ENCODE results near the gene NDUFV3.

The NDUFV3 gene

DNA sequence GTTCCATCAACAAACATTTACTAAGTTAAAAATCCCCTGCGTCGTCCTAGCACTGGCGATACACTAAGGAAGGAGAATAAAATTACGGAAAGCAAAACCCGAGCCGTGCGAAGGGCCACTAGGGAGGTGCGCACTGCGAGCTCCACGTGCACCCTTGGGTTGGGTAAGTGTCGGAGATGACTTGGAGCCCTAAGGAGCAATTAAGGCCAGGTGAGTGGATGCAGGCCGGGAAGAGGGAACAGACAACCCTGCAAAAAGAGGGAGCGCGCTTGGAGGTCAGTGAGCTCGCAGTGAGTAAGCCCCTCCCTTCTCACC is 14.5 kb upstream of the NDUFV3 start:
- no peak for DNase-seq (ENCODE audit: low spot score)
- peak overlapping the region; percentile 63 to 88 for H3K27ac ChIP-seq
- TF ChIP-seq, protein P1, sequence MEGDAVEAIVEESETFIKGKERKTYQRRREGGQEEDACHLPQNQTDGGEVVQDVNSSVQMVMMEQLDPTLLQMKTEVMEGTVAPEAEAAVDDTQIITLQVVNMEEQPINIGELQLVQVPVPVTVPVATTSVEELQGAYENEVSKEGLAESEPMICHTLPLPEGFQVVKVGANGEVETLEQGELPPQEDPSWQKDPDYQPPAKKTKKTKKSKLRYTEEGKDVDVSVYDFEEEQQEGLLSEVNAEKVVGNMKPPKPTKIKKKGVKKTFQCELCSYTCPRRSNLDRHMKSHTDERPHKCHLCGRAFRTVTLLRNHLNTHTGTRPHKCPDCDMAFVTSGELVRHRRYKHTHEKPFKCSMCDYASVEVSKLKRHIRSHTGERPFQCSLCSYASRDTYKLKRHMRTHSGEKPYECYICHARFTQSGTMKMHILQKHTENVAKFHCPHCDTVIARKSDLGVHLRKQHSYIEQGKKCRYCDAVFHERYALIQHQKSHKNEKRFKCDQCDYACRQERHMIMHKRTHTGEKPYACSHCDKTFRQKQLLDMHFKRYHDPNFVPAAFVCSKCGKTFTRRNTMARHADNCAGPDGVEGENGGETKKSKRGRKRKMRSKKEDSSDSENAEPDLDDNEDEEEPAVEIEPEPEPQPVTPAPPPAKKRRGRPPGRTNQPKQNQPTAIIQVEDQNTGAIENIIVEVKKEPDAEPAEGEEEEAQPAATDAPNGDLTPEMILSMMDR (IDR thresholded peaks at IDR 0.05): no peak
- peak overlapping the region; percentile 98 for H3K4me3 ChIP-seq

GRCh38 chr21:42878993-42879787 is 13.9 kb upstream of the NDUFV3 start, which contains the start of gene WDR4:
WDR4 (minus strand) TSS chr21:42879539; CDS start chr21:42879495, 44 bp downstream.
- TF ChIP-seq, protein P1 (IDR thresholded peaks at IDR 0.05): no peak
- Histone ChIP-seq H3K4me3 (peak within 1 kb of the TSS; percentile 98), H3K27ac (peak within 1 kb of the TSS; percentile 63 to 88)
- peak; percentile 98 for DNase-seq (ENCODE audit: low spot score)

- Histone ChIP-seq H3K27ac (no peak overlapping the region), H3K4me3 (peak overlapping the region; percentile 98)
- DNase-seq (ENCODE audit: low spot score): no peak
- TF ChIP-seq, protein P1 (IDR thresholded peaks at IDR 0.05): no peak
Observed at GRCh38 chr21:42880352-42880751, 12.8 kb upstream of the NDUFV3 start.

DNA sequence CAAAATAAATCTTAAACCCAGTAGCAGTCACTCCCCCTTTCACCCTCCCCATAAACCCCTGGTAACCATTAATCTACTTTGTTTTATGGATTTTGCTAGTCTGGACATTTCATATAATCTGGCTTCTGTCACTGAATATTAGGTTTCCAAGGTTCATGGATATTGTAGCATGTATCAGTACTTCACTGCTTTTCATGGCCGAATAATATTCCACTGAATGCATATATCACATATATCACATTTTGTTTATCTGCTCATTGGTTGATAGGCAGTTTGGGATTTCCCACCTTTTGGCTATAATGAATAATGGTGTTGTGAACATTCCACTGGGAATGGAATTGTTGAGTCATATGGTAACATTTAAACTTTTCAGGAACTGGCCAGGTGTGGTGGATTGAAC is 9.2 kb upstream of the NDUFV3 start:
- H3K4me3 ChIP-seq: no peak overlapping the region
- TF ChIP-seq, protein P1 (IDR thresholded peaks at IDR 0.05): no peak
- DNase-seq (ENCODE audit: low spot score): no peak
- H3K27ac ChIP-seq: no peak overlapping the region

DNA sequence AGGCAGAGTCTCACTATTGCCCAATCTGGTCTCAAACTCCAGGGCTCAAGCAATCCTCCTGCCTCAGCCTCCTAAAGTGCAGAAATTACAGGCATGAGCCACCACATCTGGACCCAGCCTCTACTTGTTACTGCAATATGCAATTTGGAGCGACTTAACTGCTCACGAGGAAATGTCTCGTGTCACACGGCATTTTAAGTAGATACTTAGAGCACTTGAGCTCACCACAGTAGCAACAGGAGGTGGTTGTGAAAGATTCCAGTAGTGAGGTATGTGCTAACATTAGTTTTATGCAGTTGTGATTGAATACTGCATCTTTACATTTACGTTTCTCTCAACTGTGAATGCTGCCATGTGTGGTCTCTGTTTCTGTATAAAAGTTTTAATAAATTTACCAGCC is 5.8 kb upstream of the NDUFV3 start:
- Histone ChIP-seq H3K27ac (no peak overlapping the region), H3K4me3 (no peak overlapping the region)
- no peak for DNase-seq (ENCODE audit: low spot score)
- TF ChIP-seq, protein P1 (IDR thresholded peaks at IDR 0.05): no peak

GRCh38 chr21:42892582-42892930 is 553 bp upstream of the NDUFV3 start:
- Histone ChIP-seq H3K27ac (peak overlapping the region; percentile 95 to 97), H3K4me3 (peak overlapping the region; percentile 93)
- no peak for DNase-seq (ENCODE audit: low spot score)
- TF ChIP-seq, protein P1 (IDR thresholded peaks at IDR 0.05): no peak

DNA sequence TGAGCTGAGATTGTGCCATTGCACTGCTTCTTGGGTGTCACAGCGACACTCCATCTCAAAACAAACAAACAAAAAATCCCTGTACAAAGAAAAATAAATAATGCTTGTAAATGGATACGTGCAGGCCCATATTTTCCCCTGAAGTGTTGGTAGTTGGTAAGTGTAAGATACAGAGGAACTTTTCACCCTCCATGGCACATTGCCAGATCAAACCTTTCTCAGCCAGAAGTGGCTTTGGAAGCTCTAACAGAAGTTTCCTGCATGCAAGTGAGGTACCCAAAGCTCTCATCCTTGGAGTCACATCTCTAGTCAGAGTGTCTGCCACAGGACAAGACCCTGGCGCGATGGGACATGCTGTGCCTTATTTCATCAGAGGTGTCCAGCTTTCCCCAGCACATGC is 7.3 kb downstream of the NDUFV3 start:
- H3K4me3 ChIP-seq: no peak overlapping the region
- DNase-seq (ENCODE audit: low spot score): no peak
- H3K27ac ChIP-seq: no peak overlapping the region
- TF ChIP-seq, protein P1 (IDR thresholded peaks at IDR 0.05): no peak
